NCI-H128 (cell line): ENCODE measurements around the gene DUOX2.
"Not testable (repeated sequence)": the region's sequence is repeated elsewhere in the genome, so short reads cannot be mapped to it uniquely, and the experiment has no call there.

Source experiments
- DNase-seq: peaks from one replicate; lab custom pipeline; 2025; ENCODE audit not compliant: unreplicated experiment; lab: John Stamatoyannopoulos, UW

The DUOX2 gene

GRCh38 chr15:45139770-45140169 is 25.8 kb upstream of the DUOX2 start:
- DNase-seq: no peak

DNA sequence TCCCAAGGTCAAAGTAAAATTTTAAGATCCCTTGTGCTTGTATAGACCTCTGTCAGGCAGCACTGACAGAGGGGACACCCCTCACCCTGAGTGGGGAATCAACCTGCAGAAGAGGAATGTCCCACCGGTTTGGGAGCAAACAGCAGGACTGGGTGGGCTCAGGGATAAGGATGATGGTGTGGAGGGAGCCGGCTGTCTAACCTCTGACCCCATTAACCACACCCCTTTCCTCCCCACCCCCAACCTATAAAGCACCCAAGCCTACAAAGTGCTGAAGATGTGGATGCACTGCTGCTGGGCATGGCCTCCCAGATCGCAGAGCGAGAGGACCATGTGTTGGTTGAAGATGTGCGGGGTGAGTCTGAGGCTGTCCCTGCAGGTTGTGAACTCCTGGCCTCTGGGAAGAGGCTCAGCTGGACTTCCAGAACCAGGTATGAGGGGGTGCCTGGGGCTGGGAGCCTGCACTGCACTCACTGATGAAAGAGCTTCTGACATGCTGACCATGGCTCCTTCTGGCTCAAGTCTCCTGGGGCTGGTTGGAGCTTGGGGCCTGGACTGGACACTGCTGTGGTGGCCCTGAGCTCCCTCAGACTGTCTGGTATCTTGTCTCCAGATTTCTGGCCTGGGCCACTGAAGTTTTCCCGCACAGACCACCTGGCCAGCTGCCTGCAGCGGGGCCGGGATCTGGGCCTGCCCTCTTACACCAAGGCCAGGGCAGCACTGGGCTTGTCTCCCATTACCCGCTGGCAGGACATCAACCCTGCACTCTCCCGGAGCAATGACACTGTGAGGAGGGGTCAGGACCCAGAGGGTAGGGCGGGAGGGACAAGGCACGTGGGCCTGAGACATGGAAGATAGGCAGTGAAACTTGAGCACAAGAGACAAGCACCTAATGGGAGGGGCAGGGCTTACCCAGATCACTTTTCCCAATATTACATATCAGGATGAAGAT is 25.1 kb upstream of the DUOX2 start:
- no peak for DNase-seq

DNA sequence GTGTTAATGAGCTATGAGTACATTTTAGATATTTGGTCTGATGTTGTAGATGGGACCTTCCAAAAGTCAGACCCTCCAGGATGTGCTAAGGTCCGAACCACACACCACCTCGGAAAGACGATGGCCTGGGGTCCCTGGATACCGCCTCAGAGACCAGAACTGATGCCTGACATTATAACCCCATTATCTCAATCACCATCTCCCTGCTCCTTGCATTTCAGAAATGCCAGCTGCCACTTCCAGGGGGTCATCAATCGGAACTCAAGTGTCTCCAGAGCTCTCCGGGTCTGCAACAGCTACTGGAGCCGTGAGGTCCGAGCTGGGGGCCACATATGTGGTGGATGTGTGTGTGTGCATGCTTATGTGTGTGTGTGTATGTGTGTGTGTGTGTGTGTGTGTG is 23.7 kb upstream of the DUOX2 start:
- DNase-seq: no peak

GRCh38 chr15:45136378-45136764 is 22.4 kb upstream of the DUOX2 start:
- DNase-seq: no peak

- DNase-seq: not testable (repeated sequence)
Measured at GRCh38 chr15:45135705-45136377, 21.9 kb upstream of the DUOX2 start.

DNA sequence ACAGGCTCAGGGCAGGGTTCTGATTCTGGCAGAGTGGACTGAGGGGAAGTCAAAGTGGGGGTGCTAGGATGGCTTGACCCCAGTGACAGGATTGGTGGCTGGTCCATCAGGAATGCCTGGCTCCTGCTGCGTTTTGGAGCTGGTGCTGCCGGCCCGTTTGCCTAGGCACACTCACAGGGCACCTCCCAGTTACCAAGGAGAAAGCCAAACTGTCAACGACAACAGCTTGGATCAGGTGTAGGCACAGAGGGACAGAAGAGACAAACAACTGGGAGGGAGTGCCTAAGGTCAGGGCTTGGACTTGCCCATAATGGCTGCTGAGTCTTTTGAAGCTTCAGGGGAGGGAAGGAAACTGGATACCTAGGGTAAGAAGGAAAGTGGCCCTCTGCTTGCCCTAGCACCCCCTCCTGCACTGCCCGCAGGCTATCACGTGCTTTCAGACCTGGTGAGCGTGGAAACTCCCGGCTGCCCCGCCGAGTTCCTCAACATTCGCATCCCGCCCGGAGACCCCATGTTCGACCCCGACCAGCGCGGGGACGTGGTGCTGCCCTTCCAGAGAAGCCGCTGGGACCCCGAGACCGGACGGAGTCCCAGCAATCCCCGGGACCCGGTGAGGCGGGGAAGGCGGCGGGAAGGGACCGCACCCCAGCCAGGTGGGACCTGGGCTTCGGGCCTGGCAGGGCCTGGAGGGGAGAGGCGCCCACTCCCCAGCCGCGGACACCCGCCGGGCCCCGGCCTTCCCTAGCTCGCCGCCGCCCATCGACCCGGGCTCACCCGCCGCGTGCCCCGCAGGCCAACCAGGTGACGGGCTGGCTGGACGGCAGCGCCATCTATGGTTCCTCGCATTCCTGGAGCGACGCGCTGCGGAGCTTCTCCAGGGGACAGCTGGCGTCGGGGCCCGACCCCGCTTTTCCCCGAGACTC is 21.0 kb upstream of the DUOX2 start:
- DNase-seq: no peak

GRCh38 chr15:45134046-45134445 is 20.1 kb upstream of the DUOX2 start:
- no peak for DNase-seq

GRCh38 chr15:45133561-45133920 is 19.6 kb upstream of the DUOX2 start:
- no peak for DNase-seq

DNA sequence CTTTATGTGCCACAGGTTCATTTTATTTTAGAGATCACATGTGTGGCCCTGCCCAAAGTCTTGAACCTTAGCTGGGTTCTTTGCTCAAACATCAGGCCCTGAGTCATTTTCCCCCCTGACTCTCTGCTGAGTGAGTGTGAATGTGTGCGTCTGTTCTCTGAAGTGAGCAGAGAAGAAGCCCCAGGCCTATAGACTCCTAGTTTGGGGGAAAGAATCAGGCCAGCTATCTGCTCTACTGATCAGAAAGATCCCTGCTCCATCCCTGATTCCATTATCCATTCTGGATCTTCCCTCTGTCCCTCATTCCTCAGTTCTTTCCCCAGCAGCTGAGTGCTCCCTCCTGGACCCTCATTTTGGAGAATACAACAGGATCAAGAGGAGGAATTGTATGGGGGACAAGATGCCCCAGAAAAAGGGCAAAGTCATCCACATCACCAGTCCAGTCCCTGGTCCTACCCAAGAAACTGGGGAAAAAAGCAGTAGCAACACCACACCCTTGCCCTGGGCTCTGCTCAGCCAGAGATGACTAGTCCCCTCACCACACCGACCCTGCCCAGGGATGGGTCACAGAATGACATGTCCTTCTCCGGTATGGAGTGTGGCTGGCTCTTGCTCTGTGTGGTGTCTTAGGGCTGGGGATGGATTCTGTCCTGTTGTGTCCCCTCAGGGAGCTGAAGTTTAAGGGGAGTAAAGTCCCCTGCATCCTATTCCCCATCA is 19.0 kb upstream of the DUOX2 start:
- DNase-seq: no peak

DNA sequence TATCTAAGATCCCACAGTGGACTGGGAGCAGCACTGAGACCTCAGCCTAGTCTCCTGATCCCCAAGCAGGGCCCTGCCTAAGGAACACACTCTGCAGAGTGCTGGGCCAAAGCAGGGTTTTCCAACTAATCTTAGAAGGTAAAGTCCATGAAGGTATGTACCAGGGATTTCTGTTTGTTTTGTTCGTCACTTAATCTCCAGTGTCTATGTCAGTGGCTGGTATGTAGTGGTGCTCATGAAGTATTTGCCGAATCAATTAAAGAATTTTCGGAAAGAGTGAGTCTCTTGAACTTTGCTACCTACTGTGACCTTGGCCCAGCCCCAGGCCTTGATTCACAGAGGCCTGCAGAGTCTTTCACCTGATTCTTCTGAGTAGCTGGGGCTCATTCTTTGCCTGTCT is 17.5 kb upstream of the DUOX2 start:
- no peak for DNase-seq

DNA sequence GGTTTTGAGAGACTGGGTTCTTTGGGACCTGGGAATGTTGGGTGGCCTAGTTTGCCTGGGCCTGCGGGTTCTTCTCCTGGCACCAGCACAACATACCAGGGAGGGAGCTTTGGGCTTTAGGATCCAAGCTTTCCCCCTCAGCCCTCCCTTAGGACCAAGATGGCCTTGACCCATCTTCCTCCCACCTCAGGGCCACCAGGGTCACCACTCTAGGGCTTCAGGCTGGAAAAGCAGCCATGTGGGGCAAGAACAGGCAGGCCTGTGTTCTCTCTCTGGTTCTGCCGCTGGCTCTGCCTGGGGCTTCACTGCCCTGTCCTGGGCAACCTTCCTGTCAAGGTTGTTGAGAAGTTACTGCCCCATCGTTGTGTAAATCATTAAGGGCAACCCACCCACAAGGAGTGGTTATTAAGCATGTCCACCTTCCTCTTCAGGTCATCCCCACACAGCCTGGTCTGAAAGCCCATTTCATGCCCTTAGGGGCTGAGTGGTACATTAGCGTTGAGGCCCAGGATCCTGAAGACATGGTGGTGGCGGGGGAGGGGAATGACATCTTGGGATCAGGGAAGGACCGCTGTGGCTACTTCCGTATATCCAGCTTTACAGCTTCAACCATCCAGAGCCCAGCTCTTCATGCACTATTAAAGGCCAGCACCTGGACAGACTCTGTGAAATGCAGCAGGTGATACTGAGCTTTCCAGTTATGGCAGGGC is 16.5 kb upstream of the DUOX2 start:
- no peak for DNase-seq

DNA sequence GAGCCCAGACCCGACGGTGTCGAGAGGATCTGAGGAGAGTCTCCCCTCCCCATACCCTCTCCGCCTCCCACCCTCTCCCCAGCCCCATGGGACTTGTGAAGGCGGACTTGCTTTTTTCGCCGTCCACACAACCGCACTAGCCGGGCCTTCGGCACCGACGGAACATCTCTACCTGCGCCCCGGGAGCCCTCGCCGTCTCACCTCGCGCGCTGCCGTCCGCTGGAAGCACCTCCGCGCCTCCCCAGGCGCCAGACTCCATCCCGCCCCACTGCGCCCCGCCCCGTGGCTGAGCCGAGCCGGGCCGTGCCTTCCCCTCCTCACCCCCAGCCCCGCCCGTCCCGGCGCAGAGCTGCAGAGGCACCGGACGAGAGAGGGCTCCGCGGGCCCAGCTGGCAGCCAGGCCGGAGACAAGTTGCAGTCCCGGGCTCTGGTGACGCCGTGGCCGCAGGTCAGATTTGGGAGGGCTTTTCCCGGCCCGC is 15.7 kb upstream of the DUOX2 start, which contains the start of the genes DUOX1 and DUOXA1:
TSS of gene DUOX1 (plus strand) at position 344 of the 479 bp plus-strand sequence. CDS start 1,973 bp downstream, outside the sequence.
TSS of gene DUOXA1 (minus strand) at position 229 of the 479 bp plus-strand sequence. CDS start 6,865 bp downstream, outside the sequence.
- no peak for DNase-seq

GRCh38 chr15:45128971-45129639 is 15.1 kb upstream of the DUOX2 start:
- no peak for DNase-seq

GRCh38 chr15:45126535-45127158 is 12.7 kb upstream of the DUOX2 start:
- no peak for DNase-seq

DNA sequence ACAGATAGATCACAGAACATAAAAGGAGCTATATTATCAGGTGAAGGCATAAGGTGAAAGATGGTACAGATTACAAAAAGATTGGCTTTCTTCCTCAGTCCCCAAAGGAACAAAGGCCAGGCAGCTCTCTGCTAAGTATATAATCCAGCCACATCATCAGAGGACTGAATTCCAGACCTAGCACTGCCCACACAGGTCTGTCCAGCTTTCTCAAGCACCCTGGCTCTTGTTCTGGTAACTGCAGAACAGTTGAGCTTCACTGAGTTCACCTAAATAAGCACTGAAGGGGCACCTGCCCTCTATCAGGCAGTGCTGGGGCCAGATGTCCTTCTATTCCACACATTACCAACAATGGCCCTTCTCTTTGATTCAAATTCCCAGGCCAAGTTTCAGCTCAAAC is 9.4 kb upstream of the DUOX2 start:
- no peak for DNase-seq

- no peak for DNase-seq
Measured at GRCh38 chr15:45122719-45123118, 8.7 kb upstream of the DUOX2 start.

- no peak for DNase-seq
Measured at GRCh38 chr15:45121706-45122417, 7.9 kb upstream of the DUOX2 start.

DNA sequence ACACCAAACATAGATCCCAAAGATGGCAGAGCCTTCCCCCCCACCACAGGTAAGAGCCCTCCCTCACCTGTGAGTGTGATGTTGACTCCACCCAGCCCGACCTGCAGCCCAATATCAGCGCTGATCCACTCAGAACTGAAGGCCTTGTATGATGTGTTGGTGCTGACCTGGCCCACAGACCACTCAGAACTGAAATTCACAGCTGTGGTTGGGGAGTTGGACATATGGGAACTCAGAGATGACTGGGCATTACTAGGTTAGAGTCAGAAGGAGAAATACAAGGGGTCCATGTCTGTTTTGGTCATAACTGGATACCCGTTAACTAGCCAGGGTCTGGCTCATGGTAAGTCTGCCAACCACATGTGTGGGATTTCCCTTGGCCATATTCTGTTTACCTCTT is 7.0 kb upstream of the DUOX2 start:
- no peak for DNase-seq
